H9 (cell line): ENCODE data around the gene ACBD6. TPM values are rescaled to one million over a fixed set of nuclear protein-coding genes. Genes with fewer than 3 reads are reported as not detected.

ENCODE experiments used
- DNase-seq: peaks from one replicate; pipeline ENCODE4 v3.0.0-alpha.2; 2017
- H2AFZ ChIP-seq: one replicate; pipeline ENCODE4 v1.6.1; 2013; ENCODE audit warnings: mild to moderate bottlenecking, low read length, control low read depth, moderate library complexity
- H2AK5ac ChIP-seq: 2 replicates; pipeline ENCODE4 v1.6.1; 2013; ENCODE audit warnings: low read length, control low read depth, mixed read lengths; ENCODE audit not compliant: insufficient read length
- H2BK120ac ChIP-seq: one replicate; pipeline ENCODE4 v1.6.1; 2013; ENCODE audit warnings: low read depth, mild to moderate bottlenecking, low read length, control low read depth, inconsistent platforms; ENCODE audit not compliant: poor library complexity, severe bottlenecking
- H2BK12ac ChIP-seq: 2 replicates; pipeline ENCODE4 v1.6.1; 2013; ENCODE audit warnings: low read length, control low read depth, mixed read lengths, low read depth; ENCODE audit not compliant: insufficient read length
- H2BK15ac ChIP-seq: 2 replicates; pipeline ENCODE4 v1.6.1; 2013; ENCODE audit warnings: low read depth, low read length, control low read depth
- H2BK20ac ChIP-seq: one replicate; pipeline ENCODE4 v1.6.1; 2013; ENCODE audit warnings: low read depth, mild to moderate bottlenecking, low read length, control low read depth, inconsistent platforms; ENCODE audit not compliant: poor library complexity, severe bottlenecking
- H2BK5ac ChIP-seq: 2 replicates; pipeline ENCODE4 v1.6.1; 2013; ENCODE audit warnings: low read length, control low read depth, mixed read lengths; ENCODE audit not compliant: insufficient read length
- H3K14ac ChIP-seq: 2 replicates; pipeline ENCODE4 v1.6.1; 2013; ENCODE audit warnings: low read length, control low read depth; ENCODE audit not compliant: insufficient read depth
- H3K18ac ChIP-seq: 2 replicates; pipeline ENCODE4 v1.6.1; 2013; ENCODE audit warnings: low read depth, mild to moderate bottlenecking, mixed read lengths, low read length, control low read depth; ENCODE audit not compliant: insufficient read length
- H3K23ac ChIP-seq: 2 replicates; pipeline ENCODE4 v1.6.1; 2013; ENCODE audit warnings: low read length, control low read depth, mixed read lengths, low read depth; ENCODE audit not compliant: insufficient read length
- H3K23me2 ChIP-seq: 2 replicates; pipeline ENCODE4 v1.6.1; 2013; ENCODE audit warnings: low read depth, mild to moderate bottlenecking, mixed read lengths, low read length, control low read depth; ENCODE audit not compliant: insufficient read length, poor library complexity, severe bottlenecking
- H3K27ac ChIP-seq: 2 replicates; pipeline ENCODE4 v1.5.1; 2013; ENCODE audit warnings: low read length, control low read depth, mixed read lengths, low read depth; ENCODE audit not compliant: insufficient read length
- H3K27me3 ChIP-seq: 2 replicates; pipeline ENCODE4 v1.6.1; 2013; ENCODE audit warnings: low read length, control low read depth, inconsistent platforms; ENCODE audit not compliant: insufficient read depth
- H3K4ac ChIP-seq: 2 replicates; pipeline ENCODE4 v1.6.1; 2013; ENCODE audit warnings: low read depth, mild to moderate bottlenecking, control low read depth, inconsistent platforms, low read length, moderate library complexity
- H3K4me1 ChIP-seq: 2 replicates; pipeline ENCODE4 v1.6.1; 2013; ENCODE audit warnings: low read length, control low read depth, inconsistent platforms; ENCODE audit not compliant: insufficient read depth
- H3K4me2 ChIP-seq: 2 replicates; pipeline ENCODE4 v1.6.1; 2013; ENCODE audit warnings: low read length, control low read depth, mixed read lengths; ENCODE audit not compliant: insufficient read length, insufficient read depth
- H3K56ac ChIP-seq: 2 replicates; pipeline ENCODE4 v1.6.1; 2013; ENCODE audit warnings: low read depth, mild to moderate bottlenecking, mixed read lengths, low read length, control low read depth; ENCODE audit not compliant: insufficient read length
- H3K79me1 ChIP-seq: 2 replicates; pipeline ENCODE4 v1.6.1; 2013; ENCODE audit warnings: low read depth, mild to moderate bottlenecking, moderate library complexity, low read length, control low read depth, inconsistent platforms; ENCODE audit not compliant: insufficient read depth, poor library complexity, severe bottlenecking
- H3K79me2 ChIP-seq: 2 replicates; pipeline ENCODE4 v1.6.1; 2013; ENCODE audit warnings: low read length, control low read depth, inconsistent platforms; ENCODE audit not compliant: insufficient read depth
- H3K9ac ChIP-seq: 2 replicates; pipeline ENCODE4 v1.6.1; 2013; ENCODE audit warnings: low read length, control low read depth, mixed read lengths; ENCODE audit not compliant: insufficient read length; ENCODE audit errors: extremely low read depth
- H3K9me3 ChIP-seq: one replicate; pipeline ENCODE4 v1.6.1; 2013; ENCODE audit warnings: low read depth, low read length, inconsistent platforms; ENCODE audit not compliant: control insufficient read depth
- H3T11ph ChIP-seq: one replicate; pipeline ENCODE4 v1.6.1; 2013; ENCODE audit warnings: mild to moderate bottlenecking, low read length, control low read depth, inconsistent platforms
- H4K20me1 ChIP-seq: one replicate; pipeline ENCODE4 v1.6.1; 2013; ENCODE audit not compliant: control insufficient read depth, insufficient read length, insufficient read depth
- H4K5ac ChIP-seq: 2 replicates; pipeline ENCODE4 v1.6.1; 2013; ENCODE audit warnings: low read depth, mild to moderate bottlenecking, mixed read lengths, low read length, control low read depth; ENCODE audit not compliant: insufficient read length
- H4K8ac ChIP-seq: replicated peaks from 2 replicates; pipeline ENCODE4 v1.6.1; 2013; ENCODE audit warnings: low read length, control low read depth, mixed read lengths, low read depth; ENCODE audit not compliant: insufficient read length
- H4K91ac ChIP-seq: 2 replicates; pipeline ENCODE4 v1.6.1; 2013; ENCODE audit warnings: low read depth, mild to moderate bottlenecking, moderate library complexity, mixed read lengths, low read length, control low read depth; ENCODE audit not compliant: insufficient read length
- H3K27ac Mint-ChIP-seq, 3 experiments: 2 replicates in 2 of 3; 3 replicates in 1 of 3; pipeline ENCODE4 v1.8.0; 2020 to 2021; ENCODE audit warnings: mixed read lengths in 3 of 3, mild to moderate bottlenecking in 1 of 3, moderate library complexity in 1 of 3
- H3K27me3 Mint-ChIP-seq: 2 replicates; pipeline ENCODE4 v1.8.0; 2021; ENCODE audit warnings: low read depth, mild to moderate bottlenecking, moderate library complexity, mixed read lengths
- H3K36me3 Mint-ChIP-seq, 3 experiments: 2 replicates in 2 of 3; 3 replicates in 1 of 3; pipeline ENCODE4 v1.8.0; 2020 to 2021; ENCODE audit warnings: low read depth in 3 of 3, mixed read lengths in 3 of 3; ENCODE audit not compliant: insufficient read depth in 1 of 3
- H3K4me1 Mint-ChIP-seq, 2 experiments: 2 replicates each; pipeline ENCODE4 v1.8.0; 2020; ENCODE audit warnings: mixed read lengths in 2 of 2
- H3K4me3 Mint-ChIP-seq, 2 experiments: 2 replicates in 1 of 2; 3 replicates in 1 of 2; pipeline ENCODE4 v1.8.0; 2020 to 2021; ENCODE audit warnings: mild to moderate bottlenecking in 2 of 2, mixed read lengths in 2 of 2, moderate library complexity in 1 of 2
- H3K9me3 Mint-ChIP-seq, 2 experiments: 2 replicates in 1 of 2; 3 replicates in 1 of 2; pipeline ENCODE4 v1.8.0; 2020; ENCODE audit warnings: mild to moderate bottlenecking in 2 of 2, mixed read lengths in 2 of 2, moderate library complexity in 1 of 2
- total RNA-seq: library from RNA; stranded (reverse); gene quantifications from 2 replicates; pipeline ENCODE4 v1.2.1, GENCODE V29; 2021
- TF ChIP-seq, protein P1 (sequence below): fragments of 200-600 bp; sonication (generic); conservative IDR thresholded peaks from 3 replicates; pipeline ENCODE4 v1.8.0; 2021; ENCODE audit warnings: antibody characterized with exemption, mild to moderate bottlenecking

The ACBD6 gene
- total RNA-seq, 1 experiment from 2014 or later = 51.4 TPM

DNA sequence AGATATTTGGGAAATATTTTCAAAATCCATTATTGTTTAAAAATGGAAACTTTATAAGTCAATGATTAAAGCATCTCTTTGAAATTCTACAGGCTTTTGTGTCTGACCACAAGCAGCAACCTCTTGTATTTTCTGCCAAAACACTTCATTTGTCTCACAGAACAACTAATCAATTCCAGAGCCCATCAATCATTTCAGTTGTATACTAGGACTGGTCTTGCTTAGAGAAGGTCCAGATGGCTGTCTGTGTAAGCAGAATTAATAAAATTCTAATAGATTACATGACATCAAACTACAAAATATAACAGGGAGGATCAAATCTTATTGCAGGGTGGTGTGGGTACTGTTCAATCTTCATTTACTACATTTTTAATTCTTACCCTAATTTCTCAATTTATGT, 76.4 kb downstream of the ACBD6 start:
- H3K9ac ChIP-seq = no peak overlapping the region
- no peaks in the 10 kb centered on the region; a peak in 1 of 5 replicates for H3K9me3 Mint-ChIP-seq
- H3K4me1 ChIP-seq = peaks cover 5% of the 10 kb centered on the region; the same call in 1 of the 2 replicates
- no peak overlapping the region for H3K56ac ChIP-seq
- H4K5ac ChIP-seq = no peak overlapping the region
- no peak overlapping the region for H2BK5ac ChIP-seq
- H3K4me2 ChIP-seq = no peak overlapping the region
- no peaks in the 10 kb centered on the region for H3K23me2 ChIP-seq
- no peaks in the 10 kb centered on the region for H3K9me3 ChIP-seq
- H3K79me2 ChIP-seq = no peaks in the 10 kb centered on the region
- no peak overlapping the region for H3K27ac ChIP-seq
- peaks cover 7 to 10% (median 7%) of the 10 kb centered on the region in 3 experiments; a peak in 6 of 7 replicates for H3K36me3 Mint-ChIP-seq
- H4K8ac ChIP-seq = no peak overlapping the region
- H2AFZ ChIP-seq = no peak overlapping the region
- H3K27me3 ChIP-seq = no peaks in the 10 kb centered on the region
- no peaks in the 10 kb centered on the region for H3K79me1 ChIP-seq
- H3K4me1 Mint-ChIP-seq = peaks cover 20 to 24% of the 10 kb centered on the region in 2 experiments
- no peaks in the 10 kb centered on the region for H4K20me1 ChIP-seq
- no peak overlapping the region for H4K91ac ChIP-seq
- H2BK120ac ChIP-seq = no peak overlapping the region
- no peak overlapping the region for H2BK15ac ChIP-seq
- no peak overlapping the region for H2AK5ac ChIP-seq
- no peak overlapping the region for H3K4me3 Mint-ChIP-seq
- no peak overlapping the region for H2BK12ac ChIP-seq
- DNase-seq = no peak
- H3K18ac ChIP-seq = no peak overlapping the region
- H2BK20ac ChIP-seq = no peak overlapping the region
- no peak overlapping the region for H3K23ac ChIP-seq
- no peaks in the 10 kb centered on the region for H3K27me3 Mint-ChIP-seq
- H3T11ph ChIP-seq = no peak overlapping the region
- H3K27ac Mint-ChIP-seq = no peak overlapping the region; a peak in 2 of 7 replicates
- H3K4ac ChIP-seq = no peak overlapping the region
- TF ChIP-seq, protein P1, sequence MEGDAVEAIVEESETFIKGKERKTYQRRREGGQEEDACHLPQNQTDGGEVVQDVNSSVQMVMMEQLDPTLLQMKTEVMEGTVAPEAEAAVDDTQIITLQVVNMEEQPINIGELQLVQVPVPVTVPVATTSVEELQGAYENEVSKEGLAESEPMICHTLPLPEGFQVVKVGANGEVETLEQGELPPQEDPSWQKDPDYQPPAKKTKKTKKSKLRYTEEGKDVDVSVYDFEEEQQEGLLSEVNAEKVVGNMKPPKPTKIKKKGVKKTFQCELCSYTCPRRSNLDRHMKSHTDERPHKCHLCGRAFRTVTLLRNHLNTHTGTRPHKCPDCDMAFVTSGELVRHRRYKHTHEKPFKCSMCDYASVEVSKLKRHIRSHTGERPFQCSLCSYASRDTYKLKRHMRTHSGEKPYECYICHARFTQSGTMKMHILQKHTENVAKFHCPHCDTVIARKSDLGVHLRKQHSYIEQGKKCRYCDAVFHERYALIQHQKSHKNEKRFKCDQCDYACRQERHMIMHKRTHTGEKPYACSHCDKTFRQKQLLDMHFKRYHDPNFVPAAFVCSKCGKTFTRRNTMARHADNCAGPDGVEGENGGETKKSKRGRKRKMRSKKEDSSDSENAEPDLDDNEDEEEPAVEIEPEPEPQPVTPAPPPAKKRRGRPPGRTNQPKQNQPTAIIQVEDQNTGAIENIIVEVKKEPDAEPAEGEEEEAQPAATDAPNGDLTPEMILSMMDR = no peak
- H3K14ac ChIP-seq = no peak overlapping the region
